Right atrium auricular region (tissue), 2 donors: ENCODE measurements around the gene TRIM74. TPM values are rescaled to one million over a fixed set of nuclear protein-coding genes. Genes with fewer than 3 reads are reported as not detected.
A peak's percentile ranks its signal among the peaks of the same experiment; 100 is the strongest.
"Not testable (repeated sequence)": the region's sequence is repeated elsewhere in the genome, so short reads cannot be mapped to it uniquely, and the experiment has no call there.

Experiments used
- DNase-seq: peaks from one replicate; pipeline ENCODE4 v3.0.0-alpha.2; 2019; ENCODE audit warnings: low spot score
- H3K27ac ChIP-seq, 2 donors: fragments of 200-600 bp; sonication (generic); 1 replicate in 1 of 2; 2 replicates in 1 of 2; pipeline ENCODE4 v1.5.1; 2016 to 2019
- H3K27me3 ChIP-seq, 2 donors: fragments of 200-600 bp; sonication (generic); one replicate each; pipeline versions ENCODE4 v1.5.1 to v1.6.0; 2017 to 2019
- H3K36me3 ChIP-seq: fragments of 200-600 bp; sonication (generic); one replicate; pipeline ENCODE4 v1.5.1; 2016
- H3K4me1 ChIP-seq, 2 donors: fragments of 200-600 bp; sonication (generic); one replicate each; pipeline versions ENCODE4 v1.5.1 to v1.6.0; 2017 to 2019
- H3K4me3 ChIP-seq, 2 donors: fragments of 200-600 bp; sonication (generic); 1 replicate in 1 of 2; 2 replicates in 1 of 2; pipeline ENCODE4 v1.5.1; 2017 to 2019; ENCODE audit warnings: mild to moderate bottlenecking in 1 of 2, moderate library complexity in 1 of 2
- H3K9me3 ChIP-seq, 2 donors: fragments of 200-600 bp; sonication (generic); one replicate each; pipeline ENCODE4 v1.5.1; 2019
- total RNA-seq, 2 donors: library from RNA; depleted of rRNA; stranded (reverse); fragments of >200 nt; gene quantifications; one replicate each; pipeline ENCODE4 v1.1.0, GENCODE V29; 2016
- TF ChIP-seq, protein P1 (sequence below), 2 donors: fragments of 200-600 bp; sonication (generic); IDR thresholded peaks; one replicate each; pipeline ENCODE4 v1.5.1; 2019; ENCODE audit warnings: antibody characterized with exemption in 2 of 2

TRIM74 gene
- total RNA-seq, 2 donors from 2014 or later: not detected

DNA sequence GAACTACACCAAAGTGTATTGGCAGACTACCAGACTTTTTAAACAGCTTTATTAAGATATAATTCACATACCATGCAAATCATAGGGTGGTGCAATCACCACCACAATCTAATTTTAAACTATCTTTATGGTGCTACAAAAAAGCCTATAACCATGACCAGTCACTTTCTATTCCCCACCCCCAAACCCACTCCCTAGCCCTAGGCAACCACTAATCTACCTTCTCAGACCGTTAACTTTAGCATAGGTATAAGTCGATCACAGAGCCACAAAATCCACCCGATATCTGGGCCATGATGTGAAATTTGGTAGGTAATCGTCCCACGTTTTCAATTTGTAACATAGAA, 44.9 kb downstream of the TRIM74 start:
- DNase-seq: no peak
- peak overlapping the region; percentile 62 to 84 for H3K4me3 ChIP-seq
- no peaks in the 10 kb centered on the region for H3K9me3 ChIP-seq
- H3K27ac ChIP-seq: peak overlapping the region; percentile 70 to 88
- TF ChIP-seq, protein P1, sequence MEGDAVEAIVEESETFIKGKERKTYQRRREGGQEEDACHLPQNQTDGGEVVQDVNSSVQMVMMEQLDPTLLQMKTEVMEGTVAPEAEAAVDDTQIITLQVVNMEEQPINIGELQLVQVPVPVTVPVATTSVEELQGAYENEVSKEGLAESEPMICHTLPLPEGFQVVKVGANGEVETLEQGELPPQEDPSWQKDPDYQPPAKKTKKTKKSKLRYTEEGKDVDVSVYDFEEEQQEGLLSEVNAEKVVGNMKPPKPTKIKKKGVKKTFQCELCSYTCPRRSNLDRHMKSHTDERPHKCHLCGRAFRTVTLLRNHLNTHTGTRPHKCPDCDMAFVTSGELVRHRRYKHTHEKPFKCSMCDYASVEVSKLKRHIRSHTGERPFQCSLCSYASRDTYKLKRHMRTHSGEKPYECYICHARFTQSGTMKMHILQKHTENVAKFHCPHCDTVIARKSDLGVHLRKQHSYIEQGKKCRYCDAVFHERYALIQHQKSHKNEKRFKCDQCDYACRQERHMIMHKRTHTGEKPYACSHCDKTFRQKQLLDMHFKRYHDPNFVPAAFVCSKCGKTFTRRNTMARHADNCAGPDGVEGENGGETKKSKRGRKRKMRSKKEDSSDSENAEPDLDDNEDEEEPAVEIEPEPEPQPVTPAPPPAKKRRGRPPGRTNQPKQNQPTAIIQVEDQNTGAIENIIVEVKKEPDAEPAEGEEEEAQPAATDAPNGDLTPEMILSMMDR (IDR thresholded peaks at IDR 0.05): no peak
- H3K4me1 ChIP-seq: peaks cover 0 to 16% of the 10 kb centered on the region in 2 donors
- H3K36me3 ChIP-seq: peaks cover 29% of the 10 kb centered on the region
- H3K27me3 ChIP-seq: no peaks in the 10 kb centered on the region

DNA sequence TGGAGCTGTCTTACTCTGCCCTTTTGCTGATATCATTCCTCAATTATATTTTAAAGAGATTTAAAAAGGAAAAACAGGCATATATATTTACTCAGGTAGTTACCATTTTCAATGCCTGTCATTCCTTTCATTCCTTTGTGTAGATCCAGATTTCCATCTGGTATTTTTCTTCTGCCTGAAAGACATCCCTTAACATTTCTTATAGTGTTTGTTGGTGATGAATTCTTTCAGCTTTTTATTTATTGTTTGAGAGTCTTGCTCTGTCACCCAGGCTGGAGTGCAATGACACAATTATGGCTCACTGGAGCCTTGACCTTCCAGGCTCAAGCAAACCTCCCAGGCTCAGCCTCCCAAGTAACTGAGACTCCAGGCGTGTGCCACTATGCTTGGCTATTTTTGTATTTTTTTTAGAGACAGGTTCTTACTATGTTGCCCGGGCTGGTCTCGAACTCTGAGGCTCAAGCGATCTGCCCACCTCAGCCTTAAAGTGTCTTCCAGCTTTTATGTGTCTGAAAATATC, 50.0 kb downstream of the TRIM74 start:
- Histone ChIP-seq H3K4me3 (no peak overlapping the region), H3K36me3 (peaks cover 4% of the 10 kb centered on the region), H3K4me1 (peaks cover 0 to 7% of the 10 kb centered on the region in 2 donors), H3K9me3 (no peaks in the 10 kb centered on the region), H3K27ac (no peak overlapping the region), H3K27me3 (no peaks in the 10 kb centered on the region)
- TF ChIP-seq, protein P1 (IDR thresholded peaks at IDR 0.05): no peak
- no peak for DNase-seq

DNA sequence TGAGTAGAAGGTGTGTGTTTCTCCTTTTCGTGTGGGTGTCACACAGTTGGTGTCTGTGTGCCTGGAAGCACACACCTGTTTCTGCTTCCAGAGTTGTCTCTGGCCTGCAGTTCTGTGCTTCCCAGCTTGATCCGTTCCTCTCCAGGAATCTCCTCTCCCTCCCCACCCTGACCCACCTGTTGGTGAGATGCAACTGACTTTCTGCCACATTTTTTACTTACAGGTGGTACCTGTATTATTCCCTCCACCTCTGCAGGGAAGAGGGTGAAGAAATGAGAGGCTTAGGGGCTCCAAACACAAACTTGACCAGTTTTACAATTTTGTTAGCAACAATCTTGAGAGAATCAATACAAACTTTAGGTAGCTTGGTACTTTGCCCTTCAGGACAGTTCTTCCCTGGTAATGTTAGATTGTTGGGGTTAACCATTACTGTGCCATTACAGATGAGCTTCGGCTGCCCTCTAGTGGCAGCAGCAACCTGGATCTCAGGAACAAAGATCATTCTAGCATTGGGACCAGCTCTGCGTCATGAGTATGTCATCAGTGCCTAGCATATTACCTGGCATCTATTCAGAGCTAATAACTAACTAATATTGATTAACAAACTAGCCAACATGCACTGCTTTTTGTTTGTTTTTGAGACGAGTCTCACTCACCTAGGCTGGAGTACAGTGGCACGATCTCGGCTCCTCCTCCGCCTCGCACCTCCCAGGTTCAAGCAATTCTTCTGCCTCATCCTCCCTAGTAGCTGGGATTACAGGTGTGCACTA, 54.3 kb downstream of the TRIM74 start:
- H3K9me3 ChIP-seq, H3K4me1 ChIP-seq, H3K27ac ChIP-seq, H3K27me3 ChIP-seq, DNase-seq, H3K4me3 ChIP-seq: not testable (repeated sequence)
- TF ChIP-seq, protein P1 (IDR thresholded peaks at IDR 0.05): peak; percentile 62 to 70
- H3K36me3 ChIP-seq: peaks cover 26% of the 10 kb centered on the region

DNA sequence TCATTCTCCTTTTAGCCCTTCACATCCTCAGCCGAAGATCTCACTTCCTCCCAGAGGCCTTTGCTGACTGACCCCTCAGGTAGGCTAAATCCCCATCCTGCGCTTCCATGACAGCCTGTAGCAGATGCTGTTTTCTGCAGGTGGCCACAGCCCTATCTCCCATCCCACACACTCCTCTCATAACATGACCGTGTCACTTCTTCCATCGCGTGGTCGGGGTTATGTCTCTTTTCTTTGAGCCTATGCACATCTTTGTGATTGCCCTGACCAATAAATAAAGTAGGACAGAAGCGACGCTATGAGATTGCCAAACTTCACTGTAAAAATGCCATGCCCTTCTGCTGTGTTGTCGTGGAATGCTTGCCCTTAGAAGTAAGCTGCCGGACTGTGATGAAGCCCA, 55.5 kb downstream of the TRIM74 start:
- H3K36me3 ChIP-seq: peaks cover 26% of the 10 kb centered on the region
- not testable (repeated sequence) for H3K27me3 ChIP-seq, DNase-seq

DNA sequence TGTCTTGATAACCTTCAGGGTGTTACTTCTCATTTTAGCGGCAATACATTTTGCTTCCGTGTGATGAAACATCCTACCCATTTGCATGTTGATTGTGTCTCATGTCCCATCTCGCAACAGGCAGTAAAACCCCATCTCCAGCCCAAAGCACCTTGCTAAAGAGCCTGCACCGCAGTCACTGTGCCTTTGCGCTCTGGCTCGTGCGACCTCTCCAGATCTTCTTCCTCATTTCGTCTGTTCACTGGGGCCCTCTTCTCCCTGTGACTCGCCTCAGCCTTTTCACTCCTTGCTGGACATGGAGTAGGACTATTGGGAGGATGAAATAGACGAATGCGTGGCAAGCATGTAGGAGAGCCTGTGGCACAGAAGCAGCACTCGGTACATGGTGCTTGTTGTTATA, 57.9 kb downstream of the TRIM74 start:
- not testable (repeated sequence) for H3K4me1 ChIP-seq, H3K27ac ChIP-seq, H3K4me3 ChIP-seq, DNase-seq, H3K27me3 ChIP-seq, H3K9me3 ChIP-seq
- H3K36me3 ChIP-seq: peaks cover 26% of the 10 kb centered on the region

More for the DNA sequence above, 55.5 kb downstream of the TRIM74 start:
- H3K4me3 ChIP-seq, H3K27ac ChIP-seq, H3K4me1 ChIP-seq, H3K9me3 ChIP-seq: not testable (repeated sequence)

Other genes with a start within 250 kb of the TRIM74 start
- gene TYW1B, start 141.3 kb downstream of the TRIM74 start, total RNA-seq: 1 to 10 TPM; 1.2 to 3.5 TPM
- gene POM121, start 44.4 kb downstream of the TRIM74 start, total RNA-seq: 10 to 100 TPM; 11.9 to 17.1 TPM
- not detected for gene SPDYE8, start 60.3 kb upstream of the TRIM74 start, total RNA-seq
- not detected for gene SPDYE11, start 88.4 kb upstream of the TRIM74 start, total RNA-seq
- gene SPDYE9, start 116.6 kb upstream of the TRIM74 start, total RNA-seq: not detected